Astrocyte (in vitro differentiated cells and primary cell): ENCODE results near the gene LHFPL2. TPM values are rescaled to one million over a fixed set of nuclear protein-coding genes. Genes with fewer than 3 reads are reported as not detected.

Source experiments
- DNase-seq: peaks from one replicate; pipeline ENCODE4 v3.0.0-alpha.2; 2010; ENCODE audit warnings: low read depth
- FAIRE-seq: peaks from 2 replicates; lab custom pipeline; 2011; peaks lifted over from hg19 to GRCh38; lab: Jason Lieb, UNC
- H2AFZ ChIP-seq: 2 replicates; pipeline ENCODE4 v1.6.0; 2012; ENCODE audit warnings: low read depth, low read length, inconsistent platforms
- H3K27ac ChIP-seq: 2 replicates; pipeline ENCODE4 v1.5.1; 2011; ENCODE audit warnings: low read depth, low read length, inconsistent platforms
- H3K27me3 ChIP-seq: 2 replicates; pipeline ENCODE4 v1.6.0; 2011; ENCODE audit warnings: low read length, inconsistent platforms; ENCODE audit not compliant: insufficient read depth
- H3K36me3 ChIP-seq: 2 replicates; pipeline ENCODE4 v1.5.1; 2011; ENCODE audit warnings: low read length, inconsistent platforms; ENCODE audit not compliant: insufficient read depth
- H3K4me1 ChIP-seq: 2 replicates; pipeline ENCODE4 v1.5.1; 2011; ENCODE audit warnings: low read length, inconsistent platforms; ENCODE audit not compliant: insufficient read depth
- H3K4me2 ChIP-seq: 2 replicates; pipeline ENCODE4 v1.6.0; 2012; ENCODE audit warnings: low read length, inconsistent platforms
- H3K4me3 ChIP-seq: 2 replicates; pipeline ENCODE4 v1.5.1; 2011; ENCODE audit warnings: low read depth, mild to moderate bottlenecking, low read length, inconsistent platforms; ENCODE audit not compliant: insufficient read depth
- H3K79me2 ChIP-seq: 2 replicates; pipeline ENCODE4 v1.6.0; 2012; ENCODE audit warnings: mild to moderate bottlenecking, low read length, inconsistent platforms; ENCODE audit not compliant: insufficient read depth
- H3K9ac ChIP-seq: 2 replicates; pipeline ENCODE4 v1.6.0; 2012; ENCODE audit warnings: mild to moderate bottlenecking, low read length, inconsistent platforms
- H3K9me3 ChIP-seq: 2 replicates; pipeline ENCODE4 v1.5.1; 2012; ENCODE audit warnings: low read depth, mild to moderate bottlenecking, low read length, inconsistent platforms; ENCODE audit not compliant: insufficient read depth
- H4K20me1 ChIP-seq: 2 replicates; pipeline ENCODE4 v1.6.0; 2012; ENCODE audit warnings: low read length, inconsistent platforms; ENCODE audit not compliant: insufficient read depth
- H3K27ac Mint-ChIP-seq: one replicate; pipeline ENCODE4 v1.8.0; 2021; ENCODE audit warnings: mild to moderate bottlenecking, mixed read lengths; ENCODE audit not compliant: unreplicated experiment
- H3K27me3 Mint-ChIP-seq: one replicate; pipeline ENCODE4 v1.8.0; 2021; ENCODE audit warnings: low read depth, mixed read lengths; ENCODE audit not compliant: unreplicated experiment
- H3K36me3 Mint-ChIP-seq: one replicate; pipeline ENCODE4 v1.8.0; 2021; ENCODE audit warnings: low read depth, mixed read lengths; ENCODE audit not compliant: unreplicated experiment
- H3K4me1 Mint-ChIP-seq: one replicate; pipeline ENCODE4 v1.8.0; 2021; ENCODE audit warnings: low read depth, mixed read lengths; ENCODE audit not compliant: unreplicated experiment
- H3K4me3 Mint-ChIP-seq: one replicate; pipeline ENCODE4 v1.8.0; 2021; ENCODE audit warnings: mild to moderate bottlenecking, moderate library complexity, mixed read lengths; ENCODE audit not compliant: unreplicated experiment
- H3K9me3 Mint-ChIP-seq: one replicate; pipeline ENCODE4 v1.8.0; 2021; ENCODE audit warnings: mild to moderate bottlenecking, mixed read lengths; ENCODE audit not compliant: unreplicated experiment
- EZH2 ChIP-seq: IDR thresholded peaks from 2 replicates; pipeline ENCODE4 v1.6.1; 2012; ENCODE audit warnings: mild to moderate bottlenecking, low read length, inconsistent platforms; ENCODE audit not compliant: insufficient read depth
- total RNA-seq: library from RNA; stranded (reverse); gene quantifications from 2 replicates; pipeline ENCODE4 v1.2.1, GENCODE V29; 2021
- TF ChIP-seq, protein P1 (sequence below): IDR thresholded peaks from 2 replicates; pipeline ENCODE4 v1.5.1; 2011; ENCODE audit warnings: low read depth, mild to moderate bottlenecking, inconsistent platforms, low read length, moderate library complexity; ENCODE audit not compliant: insufficient read depth

The LHFPL2 gene
- total RNA-seq, 1 donor from 2014 or later = 17.0 TPM

DNA sequence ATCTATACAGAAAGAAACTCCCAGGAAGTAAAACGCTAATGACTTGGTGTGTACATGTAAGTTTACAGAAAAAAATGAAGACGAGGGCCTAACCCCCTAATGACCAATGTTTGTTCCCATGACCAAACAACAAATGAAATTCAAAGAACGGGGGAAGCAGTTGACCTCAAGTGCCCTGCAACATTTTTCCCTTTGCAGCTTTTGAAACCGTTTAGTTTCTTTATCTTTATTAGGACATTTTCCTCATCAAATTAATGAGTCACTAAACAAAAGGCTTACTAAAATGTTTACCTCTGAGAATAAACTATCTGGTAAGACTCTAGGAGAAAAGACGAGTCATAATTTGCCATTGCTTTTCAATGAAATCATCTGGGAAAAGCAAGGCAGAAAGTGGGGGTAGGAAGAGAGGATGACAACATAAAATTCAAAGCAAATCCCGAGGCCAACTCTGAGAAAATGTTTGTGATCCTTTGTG lies 57.4 kb downstream of the LHFPL2 start:
- Histone ChIP-seq H3K9ac (peak overlapping the region; percentile 80), H3K27ac (peak overlapping the region; percentile 92), H4K20me1 (no peaks in the 10 kb centered on the region), H3K4me1 (peaks cover 68% of the 10 kb centered on the region), H3K27me3 (no peaks in the 10 kb centered on the region), H3K4me2 (peak overlapping the region; percentile 64), H3K36me3 (no peaks in the 10 kb centered on the region), H3K9me3 (no peaks in the 10 kb centered on the region), H3K4me3 (no peak overlapping the region), H3K79me2 (peaks cover 44% of the 10 kb centered on the region), H2AFZ (no peak overlapping the region)
- Mint-ChIP-seq H3K36me3 (peaks cover 1% of the 10 kb centered on the region), H3K27me3 (no peaks in the 10 kb centered on the region), H3K27ac (peak overlapping the region; percentile 96), H3K4me1 (peaks cover 62% of the 10 kb centered on the region), H3K4me3 (peak overlapping the region; percentile 75), H3K9me3 (peaks cover under 1% of the 10 kb centered on the region)
- FAIRE-seq (no peak), DNase-seq (peak; percentile 89)
- no peak for TF ChIP-seq EZH2
- TF ChIP-seq, protein P1, sequence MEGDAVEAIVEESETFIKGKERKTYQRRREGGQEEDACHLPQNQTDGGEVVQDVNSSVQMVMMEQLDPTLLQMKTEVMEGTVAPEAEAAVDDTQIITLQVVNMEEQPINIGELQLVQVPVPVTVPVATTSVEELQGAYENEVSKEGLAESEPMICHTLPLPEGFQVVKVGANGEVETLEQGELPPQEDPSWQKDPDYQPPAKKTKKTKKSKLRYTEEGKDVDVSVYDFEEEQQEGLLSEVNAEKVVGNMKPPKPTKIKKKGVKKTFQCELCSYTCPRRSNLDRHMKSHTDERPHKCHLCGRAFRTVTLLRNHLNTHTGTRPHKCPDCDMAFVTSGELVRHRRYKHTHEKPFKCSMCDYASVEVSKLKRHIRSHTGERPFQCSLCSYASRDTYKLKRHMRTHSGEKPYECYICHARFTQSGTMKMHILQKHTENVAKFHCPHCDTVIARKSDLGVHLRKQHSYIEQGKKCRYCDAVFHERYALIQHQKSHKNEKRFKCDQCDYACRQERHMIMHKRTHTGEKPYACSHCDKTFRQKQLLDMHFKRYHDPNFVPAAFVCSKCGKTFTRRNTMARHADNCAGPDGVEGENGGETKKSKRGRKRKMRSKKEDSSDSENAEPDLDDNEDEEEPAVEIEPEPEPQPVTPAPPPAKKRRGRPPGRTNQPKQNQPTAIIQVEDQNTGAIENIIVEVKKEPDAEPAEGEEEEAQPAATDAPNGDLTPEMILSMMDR = no peak

DNA sequence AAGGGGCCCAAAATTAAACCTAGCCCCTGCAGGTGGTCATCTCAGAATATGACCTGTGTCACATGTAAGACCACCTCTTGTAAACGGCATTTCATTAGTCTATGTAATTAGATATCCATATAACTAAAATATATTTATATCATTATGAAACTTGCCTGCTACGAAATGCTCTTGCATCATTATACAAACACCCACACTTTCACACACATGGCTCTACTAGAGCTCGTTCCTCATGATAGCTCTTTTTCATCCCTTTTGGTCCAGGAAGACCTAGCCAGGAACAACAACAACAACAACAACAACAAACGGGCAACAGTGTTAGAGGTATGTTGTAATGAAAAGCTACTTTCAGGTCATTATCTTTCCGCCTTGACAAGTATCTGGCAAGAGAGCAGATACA lies 58.6 kb downstream of the LHFPL2 start:
- Histone ChIP-seq H3K4me1 (peaks cover 65% of the 10 kb centered on the region), H3K27me3 (no peaks in the 10 kb centered on the region), H4K20me1 (no peaks in the 10 kb centered on the region), H3K36me3 (no peaks in the 10 kb centered on the region), H3K4me3 (no peak overlapping the region), H2AFZ (no peak overlapping the region), H3K9me3 (no peaks in the 10 kb centered on the region), H3K4me2 (no peak overlapping the region), H3K27ac (peak overlapping the region; percentile 92), H3K9ac (no peak overlapping the region), H3K79me2 (peaks cover 42% of the 10 kb centered on the region)
- peaks cover 64% of the 10 kb centered on the region for H3K4me1 Mint-ChIP-seq
- H3K36me3 Mint-ChIP-seq = peaks cover 10% of the 10 kb centered on the region
- DNase-seq = no peak
- H3K27me3 Mint-ChIP-seq = no peaks in the 10 kb centered on the region
- FAIRE-seq = no peak
- no peak overlapping the region for H3K27ac Mint-ChIP-seq
- TF ChIP-seq, protein P1 = no peak
- TF ChIP-seq EZH2 = no peak
- H3K4me3 Mint-ChIP-seq = no peak overlapping the region
- H3K9me3 Mint-ChIP-seq = peaks cover 8% of the 10 kb centered on the region

DNA sequence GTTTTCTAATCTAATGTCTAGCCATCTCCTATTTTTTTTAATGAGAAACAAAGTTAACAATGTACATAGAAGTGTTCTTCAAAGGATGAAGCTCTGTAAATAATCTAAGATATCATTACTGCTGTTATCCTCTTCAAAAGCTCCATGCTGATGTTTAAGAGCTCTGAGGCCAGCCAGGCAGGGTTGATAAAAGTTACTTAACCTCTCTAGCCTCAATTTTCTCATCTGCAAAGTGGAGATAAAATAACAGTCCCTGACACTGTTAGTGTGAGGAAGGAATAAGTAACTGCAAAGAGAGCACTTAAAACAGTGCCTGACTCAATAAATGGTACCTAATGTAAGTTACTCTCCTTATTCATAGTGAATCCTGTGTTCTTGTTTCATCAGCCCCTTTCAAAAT lies 60.1 kb downstream of the LHFPL2 start:
- TF ChIP-seq, protein P1 = no peak
- TF ChIP-seq EZH2 = no peak
- H3K36me3 Mint-ChIP-seq = peaks cover 14% of the 10 kb centered on the region
- H4K20me1 ChIP-seq = no peaks in the 10 kb centered on the region
- no peak overlapping the region for H2AFZ ChIP-seq
- H3K9me3 ChIP-seq = no peaks in the 10 kb centered on the region
- H3K4me3 ChIP-seq = no peak overlapping the region
- H3K27me3 ChIP-seq = no peaks in the 10 kb centered on the region
- FAIRE-seq = no peak
- H3K27me3 Mint-ChIP-seq = no peaks in the 10 kb centered on the region
- H3K4me1 Mint-ChIP-seq = peaks cover 50% of the 10 kb centered on the region
- H3K36me3 ChIP-seq = no peaks in the 10 kb centered on the region
- no peak overlapping the region for H3K9ac ChIP-seq
- H3K27ac ChIP-seq = no peak overlapping the region
- H3K4me2 ChIP-seq = no peak overlapping the region
- H3K9me3 Mint-ChIP-seq = peaks cover 9% of the 10 kb centered on the region
- no peak overlapping the region for H3K4me3 Mint-ChIP-seq
- no peak for DNase-seq
- no peak overlapping the region for H3K27ac Mint-ChIP-seq
- peaks cover 35% of the 10 kb centered on the region for H3K79me2 ChIP-seq
- H3K4me1 ChIP-seq = peaks cover 50% of the 10 kb centered on the region
